ENCODE data around the gene TRIM51.
"Not testable (repeated sequence)": the region's sequence is repeated elsewhere in the genome, so short reads cannot be mapped to it uniquely, and the experiment has no call there.

DNA sequence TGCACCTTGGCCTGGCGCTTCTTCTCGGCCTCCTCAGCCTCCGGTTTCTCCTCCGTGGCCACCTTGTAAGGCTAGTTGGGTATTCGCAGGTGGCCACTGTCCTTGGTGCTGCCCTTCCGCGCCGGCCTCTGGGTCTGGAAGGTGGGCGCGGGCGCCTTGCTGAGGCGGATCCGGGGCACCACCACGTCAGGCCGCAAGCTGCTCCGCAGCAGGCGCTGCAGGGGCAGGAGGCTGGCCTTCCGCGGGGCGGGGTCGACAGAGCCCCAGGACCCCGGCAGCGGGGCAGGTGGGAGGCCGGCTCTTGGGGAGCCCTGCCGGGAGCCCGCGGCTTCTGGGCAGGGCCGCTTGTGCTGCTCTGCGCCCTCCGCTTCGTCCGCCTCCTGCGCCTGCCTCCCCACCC lies 10.4 kb upstream of the TRIM51 start:
- TF ChIP-seq, protein P1, sequence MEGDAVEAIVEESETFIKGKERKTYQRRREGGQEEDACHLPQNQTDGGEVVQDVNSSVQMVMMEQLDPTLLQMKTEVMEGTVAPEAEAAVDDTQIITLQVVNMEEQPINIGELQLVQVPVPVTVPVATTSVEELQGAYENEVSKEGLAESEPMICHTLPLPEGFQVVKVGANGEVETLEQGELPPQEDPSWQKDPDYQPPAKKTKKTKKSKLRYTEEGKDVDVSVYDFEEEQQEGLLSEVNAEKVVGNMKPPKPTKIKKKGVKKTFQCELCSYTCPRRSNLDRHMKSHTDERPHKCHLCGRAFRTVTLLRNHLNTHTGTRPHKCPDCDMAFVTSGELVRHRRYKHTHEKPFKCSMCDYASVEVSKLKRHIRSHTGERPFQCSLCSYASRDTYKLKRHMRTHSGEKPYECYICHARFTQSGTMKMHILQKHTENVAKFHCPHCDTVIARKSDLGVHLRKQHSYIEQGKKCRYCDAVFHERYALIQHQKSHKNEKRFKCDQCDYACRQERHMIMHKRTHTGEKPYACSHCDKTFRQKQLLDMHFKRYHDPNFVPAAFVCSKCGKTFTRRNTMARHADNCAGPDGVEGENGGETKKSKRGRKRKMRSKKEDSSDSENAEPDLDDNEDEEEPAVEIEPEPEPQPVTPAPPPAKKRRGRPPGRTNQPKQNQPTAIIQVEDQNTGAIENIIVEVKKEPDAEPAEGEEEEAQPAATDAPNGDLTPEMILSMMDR (IDR thresholded peaks at IDR 0.05; ENCODE audit: low read depth, low read length) = not testable (repeated sequence)
- not testable (repeated sequence) for TF ChIP-seq POLR2A (IDR thresholded peaks at IDR 0.05; ENCODE audit: extremely low read depth, insufficient read length); MYC (IDR thresholded peaks at IDR 0.05; ENCODE audit: low read depth, low read length)
- TF ChIP-seq, protein P2, sequence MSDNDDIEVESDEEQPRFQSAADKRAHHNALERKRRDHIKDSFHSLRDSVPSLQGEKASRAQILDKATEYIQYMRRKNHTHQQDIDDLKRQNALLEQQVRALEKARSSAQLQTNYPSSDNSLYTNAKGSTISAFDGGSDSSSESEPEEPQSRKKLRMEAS (IDR thresholded peaks at IDR 0.05; ENCODE audit: low read depth, low read length) = not testable (repeated sequence)

Data from NB4 (cell line).